ENCODE results near the gene LILRA6. TPM values are rescaled to one million over a fixed set of nuclear protein-coding genes. Genes with fewer than 3 reads are reported as not detected.

The LILRA6 gene
- total and polyA plus RNA-seq, 2 of the 13 experiments (the other 11 are each of a cell fraction or from before 2014, with no cell fraction given): not detected

DNA sequence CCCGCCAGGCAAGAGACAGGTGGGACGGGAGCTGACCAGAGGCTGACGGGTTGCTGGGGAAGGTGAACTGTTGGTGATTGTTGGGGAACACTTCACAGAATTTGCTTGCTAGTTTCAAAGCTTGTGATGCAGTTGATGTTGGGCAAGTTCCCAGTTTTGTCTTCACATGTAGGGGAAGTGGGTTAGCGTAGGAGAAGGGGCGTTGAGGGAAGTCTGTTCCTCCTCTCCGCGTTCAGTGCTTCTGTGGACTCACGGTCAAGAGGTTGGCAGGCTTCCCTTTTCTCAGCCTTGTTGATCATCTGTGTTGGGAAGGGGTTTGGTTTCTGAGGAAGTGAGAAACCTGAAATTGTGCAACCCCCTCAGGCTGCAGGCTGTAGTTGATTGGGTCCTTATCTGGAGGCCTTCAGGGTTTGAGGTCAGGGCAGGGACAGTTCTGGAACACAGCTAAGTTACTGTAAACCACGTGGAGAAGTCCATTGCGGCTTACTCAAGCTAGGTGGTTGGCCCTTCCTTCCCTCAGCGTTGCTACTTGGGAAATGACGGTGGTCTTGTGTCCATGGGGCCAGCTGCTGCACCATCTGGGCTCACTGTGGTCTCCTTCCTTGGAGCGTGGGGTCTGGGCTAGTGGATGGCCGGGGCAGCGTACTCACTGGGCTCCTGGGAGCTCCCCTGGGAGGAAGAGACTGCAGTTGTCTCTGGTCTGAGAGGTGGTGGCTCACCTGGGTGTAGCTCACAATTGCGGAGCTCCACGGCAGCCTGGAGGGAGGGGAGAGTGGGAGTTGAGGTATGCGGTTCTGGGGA is 34.4 kb downstream of the LILRA6 start:
- ChIA-PET POLR2A (interaction anchor here (1.2 to 4.9 kb wide), 4 partner anchors 10 to 71 kb away, joined by 3 to 114 read pairs (median 41); partner anchors contain the start of genes MBOAT7, RPS9 and TSEN34), CTCF (ENCODE audit: low intra/inter-chr PET ratio, low total read pairs) (no interaction called here)
- H3K9ac ChIP-seq (ENCODE audit: insufficient read depth, low read depth, low read length): peak overlapping the region; percentile 19; the same call in 1 of the 2 replicates
- H4K20me1 ChIP-seq (ENCODE audit: insufficient read depth, low read length): peaks cover 60% of the 10 kb centered on the region
- H2AFZ ChIP-seq (ENCODE audit: low read length): no peak overlapping the region
- no peaks in the 10 kb centered on the region for H3K27me3 ChIP-seq (ENCODE audit: control insufficient read depth in 1 of 2, insufficient read depth in 2 of 2, low read length in 2 of 2)
- peak overlapping the region; percentile 80 for H3K27ac ChIP-seq (ENCODE audit: extremely low read length, insufficient read depth, low read length)
- DNase-seq (ENCODE audit: low spot score) (peak; percentile 59), ATAC-seq (peak; percentile 1), FAIRE-seq (peak; percentile 64)
- peak overlapping the region in 1 of 3 experiments; percentile 55; a peak in 1 of 6 replicates for H3K4me3 ChIP-seq (replicated peaks in 1 of 3; ENCODE audit: insufficient read depth in 1 of 3, low read depth in 2 of 3, low read length in 3 of 3)
- H3K36me3 ChIP-seq (replicated peaks in 1 of 2; ENCODE audit: control insufficient read depth in 1 of 2, insufficient read depth in 2 of 2, low read length in 2 of 2): peaks cover 20 to 48% of the 10 kb centered on the region in 2 experiments
- peaks cover 86% of the 10 kb centered on the region for H3K4me1 ChIP-seq (ENCODE audit: insufficient read depth, low read length)
- intact Hi-C loops (cut with micrococcal nuclease; ENCODE audit: unreplicated experiment) (no loop called here), in situ Hi-C loops (cut with HindIII; ENCODE audit: extremely low pct_ligation_motif_present, low pct_unique_long_range_greater_than_20kb) (no loop called here)
- BruUV-seq (replicated peaks): no TSS peak
- H3K9me3 ChIP-seq (ENCODE audit: low read length): no peaks in the 10 kb centered on the region
- peaks cover 30% of the 10 kb centered on the region for H3K79me2 ChIP-seq (ENCODE audit: insufficient read depth, low read length)
- WGBS (ENCODE audit: low lambda C conversion rate): 61% methylated on average over 11 of the region's 18 CpGs
- peak overlapping the region; percentile 83 for H3K4me2 ChIP-seq (ENCODE audit: low read depth, low read length)
- TF ChIP-seq PRPF4 (IDR thresholded peaks at IDR 0.05; ENCODE audit: low read depth, low read length, poor library complexity, severe bottlenecking): peak; percentile 21
- no peak for TF ChIP-seq MAZ (IDR thresholded peaks at IDR 0.05; ENCODE audit: borderline replicate concordance, low read depth, low read length)
- peak; percentile 36; the same call in 1 of the 2 replicates for TF ChIP-seq MAZ (CRISPR knock-in tag; IDR thresholded peaks at IDR 0.05; ENCODE audit: low read depth)
- TF ChIP-seq MBD4 (IDR thresholded peaks at IDR 0.05; ENCODE audit: borderline replicate concordance, low read length): 0 out of 2 replicates have a peak, but pooled peaks have one; percentile 46
- TF ChIP-seq, protein P1, sequence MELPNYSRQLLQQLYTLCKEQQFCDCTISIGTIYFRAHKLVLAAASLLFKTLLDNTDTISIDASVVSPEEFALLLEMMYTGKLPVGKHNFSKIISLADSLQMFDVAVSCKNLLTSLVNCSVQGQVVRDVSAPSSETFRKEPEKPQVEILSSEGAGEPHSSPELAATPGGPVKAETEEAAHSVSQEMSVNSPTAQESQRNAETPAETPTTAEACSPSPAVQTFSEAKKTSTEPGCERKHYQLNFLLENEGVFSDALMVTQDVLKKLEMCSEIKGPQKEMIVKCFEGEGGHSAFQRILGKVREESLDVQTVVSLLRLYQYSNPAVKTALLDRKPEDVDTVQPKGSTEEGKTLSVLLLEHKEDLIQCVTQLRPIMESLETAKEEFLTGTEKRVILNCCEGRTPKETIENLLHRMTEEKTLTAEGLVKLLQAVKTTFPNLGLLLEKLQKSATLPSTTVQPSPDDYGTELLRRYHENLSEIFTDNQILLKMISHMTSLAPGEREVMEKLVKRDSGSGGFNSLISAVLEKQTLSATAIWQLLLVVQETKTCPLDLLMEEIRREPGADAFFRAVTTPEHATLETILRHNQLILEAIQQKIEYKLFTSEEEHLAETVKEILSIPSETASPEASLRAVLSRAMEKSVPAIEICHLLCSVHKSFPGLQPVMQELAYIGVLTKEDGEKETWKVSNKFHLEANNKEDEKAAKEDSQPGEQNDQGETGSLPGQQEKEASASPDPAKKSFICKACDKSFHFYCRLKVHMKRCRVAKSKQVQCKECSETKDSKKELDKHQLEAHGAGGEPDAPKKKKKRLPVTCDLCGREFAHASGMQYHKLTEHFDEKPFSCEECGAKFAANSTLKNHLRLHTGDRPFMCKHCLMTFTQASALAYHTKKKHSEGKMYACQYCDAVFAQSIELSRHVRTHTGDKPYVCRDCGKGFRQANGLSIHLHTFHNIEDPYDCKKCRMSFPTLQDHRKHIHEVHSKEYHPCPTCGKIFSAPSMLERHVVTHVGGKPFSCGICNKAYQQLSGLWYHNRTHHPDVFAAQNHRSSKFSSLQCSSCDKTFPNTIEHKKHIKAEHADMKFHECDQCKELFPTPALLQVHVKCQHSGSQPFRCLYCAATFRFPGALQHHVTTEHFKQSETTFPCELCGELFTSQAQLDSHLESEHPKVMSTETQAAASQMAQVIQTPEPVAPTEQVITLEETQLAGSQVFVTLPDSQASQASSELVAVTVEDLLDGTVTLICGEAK (IDR thresholded peaks at IDR 0.05): no peak
- TF ChIP-seq, protein P1 (CRISPR knock-in tag; IDR thresholded peaks at IDR 0.05): peak; percentile 52; the same call in 1 of the 2 replicates
- TF ChIP-seq CEBPG (CRISPR knock-in tag; IDR thresholded peaks at IDR 0.05): peak; percentile 88
- TF ChIP-seq MTA3 (CRISPR knock-in tag; IDR thresholded peaks at IDR 0.05): no peak
- no peak for TF ChIP-seq ZNF530 (CRISPR knock-in tag; IDR thresholded peaks at IDR 0.05; ENCODE audit: low read depth)
- peak; percentile 37; the same call in 1 of the 2 replicates for TF ChIP-seq BCL6 (CRISPR knock-in tag; IDR thresholded peaks at IDR 0.05)
- peak; percentile 46 for TF ChIP-seq GATAD2A (CRISPR knock-in tag; IDR thresholded peaks at IDR 0.05)
- no peak for TF ChIP-seq IKZF4 (CRISPR knock-in tag; IDR thresholded peaks at IDR 0.05; ENCODE audit: borderline replicate concordance, low read depth, not compliant biosample characterization)
- TF ChIP-seq SRY (CRISPR knock-in tag; IDR thresholded peaks at IDR 0.05): 0 out of 2 replicates have a peak, but pooled peaks have one; percentile 10

Data from HepG2 (cell line).